ENCODE results near the gene ZNF699.
A peak's percentile ranks its signal among the peaks of the same experiment; 100 is the strongest.
"Not testable (repeated sequence)": the region's sequence is repeated elsewhere in the genome, so short reads cannot be mapped to it uniquely, and the experiment has no call there.

The ZNF699 gene

DNA sequence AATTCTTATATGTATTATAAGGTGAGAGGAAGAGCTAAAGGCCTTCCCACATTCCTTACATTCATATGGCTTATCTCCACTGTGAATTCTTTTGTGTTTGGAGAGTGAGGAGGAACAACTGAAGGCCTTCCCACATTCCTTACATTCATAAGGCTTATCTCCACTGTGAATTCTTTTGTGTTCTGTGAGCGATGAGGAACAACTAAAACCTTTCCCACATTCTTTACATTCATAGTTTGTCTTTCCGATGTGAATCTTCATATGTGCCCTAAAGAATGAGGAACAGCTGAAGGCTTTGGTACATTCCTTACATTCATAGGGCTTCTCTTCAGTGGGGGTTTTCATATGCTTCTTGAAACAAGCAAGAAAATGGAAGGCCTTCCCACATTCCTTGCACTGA is 13.3 kb downstream of the ZNF699 start:
- H3K9ac ChIP-seq (ENCODE audit: low read length in 5 of 5) = no peak overlapping the region
- H3K4me3 ChIP-seq (ENCODE audit: low read depth in 1 of 5, low read length in 5 of 5) = peak overlapping the region; percentile 21 to 65 (median 49)
- H3K4me1 ChIP-seq (ENCODE audit: control insufficient read depth in 5 of 5, insufficient read depth in 5 of 5, low read length in 5 of 5) = peaks cover 0 to 6% (median 0%) of the 10 kb centered on the region in 5 donors
- H3K27ac ChIP-seq (ENCODE audit: low read depth, low read length) = no peak overlapping the region
- H3K27me3 ChIP-seq (ENCODE audit: control insufficient read depth in 5 of 5, insufficient read depth in 4 of 5, low read length in 5 of 5) = no peaks in the 10 kb centered on the region
- peaks cover 68 to 94% (median 87%) of the 10 kb centered on the region in 5 donors for H3K9me3 ChIP-seq (ENCODE audit: control insufficient read depth in 5 of 5, low read length in 5 of 5)
- H3K36me3 ChIP-seq (ENCODE audit: control insufficient read depth in 5 of 5, insufficient read depth in 5 of 5, low read length in 5 of 5) = peaks cover 50 to 74% (median 63%) of the 10 kb centered on the region in 5 donors

DNA sequence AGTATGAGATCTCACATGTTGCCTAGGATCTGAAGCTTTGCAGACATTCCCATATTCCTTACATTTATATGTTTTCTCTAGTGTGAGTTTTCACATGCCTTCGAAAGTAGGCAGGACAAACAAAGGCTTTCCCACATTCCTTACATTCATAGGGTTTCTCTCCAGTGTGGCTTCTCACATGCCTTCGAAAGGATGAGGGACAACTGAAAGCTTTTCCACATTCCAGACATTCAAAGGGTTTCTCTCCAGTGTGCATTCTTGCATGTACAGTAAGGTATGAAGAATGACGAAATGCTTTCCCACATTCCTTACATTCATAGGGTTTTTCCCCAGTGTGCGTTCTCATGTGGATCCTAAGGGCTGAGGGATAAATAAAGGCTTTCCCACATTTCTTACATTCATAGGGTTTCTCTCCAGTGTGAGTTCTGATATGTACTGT is 14.2 kb downstream of the ZNF699 start:
- peak overlapping the region; percentile 24 to 65 (median 49) for H3K4me3 ChIP-seq (ENCODE audit: low read depth in 1 of 5, low read length in 5 of 5)
- no peak overlapping the region for H3K9ac ChIP-seq (ENCODE audit: low read length in 5 of 5)
- H3K36me3 ChIP-seq (ENCODE audit: control insufficient read depth in 5 of 5, insufficient read depth in 5 of 5, low read length in 5 of 5) = peaks cover 43 to 65% (median 54%) of the 10 kb centered on the region in 5 donors
- peaks cover 0 to 6% (median 0%) of the 10 kb centered on the region in 5 donors for H3K4me1 ChIP-seq (ENCODE audit: control insufficient read depth in 5 of 5, insufficient read depth in 5 of 5, low read length in 5 of 5)
- peaks cover 66 to 89% (median 81%) of the 10 kb centered on the region in 5 donors for H3K9me3 ChIP-seq (ENCODE audit: control insufficient read depth in 5 of 5, low read length in 5 of 5)
- H3K27ac ChIP-seq (ENCODE audit: low read depth, low read length) = no peak overlapping the region
- no peaks in the 10 kb centered on the region for H3K27me3 ChIP-seq (ENCODE audit: control insufficient read depth in 5 of 5, insufficient read depth in 4 of 5, low read length in 5 of 5)

DNA sequence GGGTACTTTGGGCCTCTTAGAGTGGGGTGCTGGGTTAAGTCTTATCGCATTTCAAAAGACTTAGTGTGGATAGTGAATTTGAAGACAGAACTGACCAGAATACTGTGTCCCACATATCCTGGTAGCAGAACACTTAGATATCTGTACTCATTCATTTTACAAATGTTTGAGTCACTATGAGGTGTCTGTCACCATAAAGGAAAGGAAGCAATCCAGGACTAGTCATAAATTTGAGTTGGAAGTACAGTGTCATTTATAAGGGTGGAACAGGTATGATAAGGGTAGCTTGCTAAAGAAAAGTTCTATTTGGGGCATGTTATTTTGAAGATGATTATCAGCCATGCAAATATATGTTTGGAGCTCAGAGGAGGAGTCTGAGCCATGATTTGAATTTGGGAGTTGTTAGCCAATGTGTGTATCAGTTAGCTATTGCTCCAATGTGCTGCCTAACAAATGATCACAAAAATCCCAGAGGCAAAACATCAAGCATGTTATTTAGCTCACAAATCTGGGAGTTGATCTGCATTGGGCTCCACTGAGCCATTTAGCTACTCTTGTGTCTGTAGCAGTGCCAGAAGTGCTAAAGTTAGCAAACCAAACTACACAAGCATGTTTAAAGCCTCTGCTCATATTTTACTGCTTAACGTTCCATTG is 20.3 kb downstream of the ZNF699 start:
- Histone ChIP-seq H3K4me3 (ENCODE audit: low read depth in 1 of 5, low read length in 5 of 5) (peak overlapping the region in 3 of 5 donors; percentile 4 to 57 (median 34)), H3K27me3 (ENCODE audit: control insufficient read depth in 5 of 5, insufficient read depth in 4 of 5, low read length in 5 of 5) (no peaks in the 10 kb centered on the region), H3K4me1 (ENCODE audit: control insufficient read depth in 5 of 5, insufficient read depth in 5 of 5, low read length in 5 of 5) (no peaks in the 10 kb centered on the region), H3K36me3 (ENCODE audit: control insufficient read depth in 5 of 5, insufficient read depth in 5 of 5, low read length in 5 of 5) (peaks cover 7 to 22% (median 14%) of the 10 kb centered on the region in 5 donors), H3K9me3 (ENCODE audit: control insufficient read depth in 5 of 5, low read length in 5 of 5) (peaks cover 34 to 62% (median 60%) of the 10 kb centered on the region in 5 donors), H3K27ac (ENCODE audit: low read depth, low read length) (no peak overlapping the region), H3K9ac (ENCODE audit: low read length in 5 of 5) (no peak overlapping the region)

DNA sequence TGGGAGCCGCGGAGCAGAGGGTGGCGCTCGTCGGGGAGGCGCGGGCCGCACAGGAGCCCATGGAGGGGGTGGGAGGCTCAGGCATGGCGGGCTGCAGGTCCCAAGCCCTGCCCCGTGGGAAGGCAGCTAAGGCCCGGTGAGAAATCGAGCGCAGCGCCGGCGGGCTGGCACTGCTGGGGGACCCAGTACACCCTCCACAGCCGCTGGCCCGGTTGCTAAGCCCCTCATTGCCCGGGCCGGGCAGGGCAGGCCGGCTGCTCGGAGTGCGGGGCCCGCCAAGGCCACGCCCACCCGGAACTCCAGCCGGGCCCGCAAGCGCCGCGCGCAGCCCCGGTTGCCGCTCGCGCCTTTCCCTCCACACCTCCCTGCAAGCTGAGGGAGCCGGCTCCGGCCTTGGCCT is 26.2 kb downstream of the ZNF699 start:
- not testable (repeated sequence) for H3K9ac ChIP-seq (ENCODE audit: low read length in 5 of 5); H3K27ac ChIP-seq (ENCODE audit: low read depth, low read length); H3K36me3 ChIP-seq (ENCODE audit: control insufficient read depth in 5 of 5, insufficient read depth in 5 of 5, low read length in 5 of 5); H3K4me1 ChIP-seq (ENCODE audit: control insufficient read depth in 5 of 5, insufficient read depth in 5 of 5, low read length in 5 of 5); H3K27me3 ChIP-seq (ENCODE audit: control insufficient read depth in 5 of 5, insufficient read depth in 4 of 5, low read length in 5 of 5)
- H3K4me3 ChIP-seq (ENCODE audit: low read depth in 1 of 5, low read length in 5 of 5) = peak overlapping the region in 2 of 5 donors; percentile 22 to 42
- H3K9me3 ChIP-seq (ENCODE audit: control insufficient read depth in 5 of 5, low read length in 5 of 5) = peaks cover 19 to 59% (median 46%) of the 10 kb centered on the region in 5 donors

DNA sequence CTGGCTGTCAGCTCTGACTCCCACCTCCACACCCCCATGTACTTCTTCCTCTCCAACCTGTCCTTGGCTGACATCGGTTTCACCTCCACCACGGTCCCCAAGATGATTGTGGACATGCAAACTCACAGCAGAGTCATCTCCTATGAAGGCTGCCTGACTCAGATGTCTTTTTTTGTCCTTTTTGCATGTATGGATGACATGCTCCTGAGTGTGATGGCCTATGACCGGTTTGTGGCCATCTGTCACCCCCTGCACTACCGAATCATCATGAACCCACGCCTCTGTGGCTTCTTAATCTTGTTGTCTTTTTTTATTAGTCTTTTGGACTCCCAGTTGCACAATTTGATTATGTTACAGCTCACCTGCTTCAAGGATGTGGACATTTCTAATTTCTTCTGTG is 58.4 kb downstream of the ZNF699 start:
- Histone ChIP-seq H3K9me3 (ENCODE audit: control insufficient read depth in 5 of 5, low read length in 5 of 5) (peaks cover 0 to 5% (median 4%) of the 10 kb centered on the region in 5 donors), H3K4me1 (ENCODE audit: control insufficient read depth in 5 of 5, insufficient read depth in 5 of 5, low read length in 5 of 5) (no peaks in the 10 kb centered on the region), H3K9ac (ENCODE audit: low read length in 5 of 5) (no peak overlapping the region), H3K36me3 (ENCODE audit: control insufficient read depth in 5 of 5, insufficient read depth in 5 of 5, low read length in 5 of 5) (no peaks in the 10 kb centered on the region), H3K4me3 (ENCODE audit: low read depth in 1 of 5, low read length in 5 of 5) (no peak overlapping the region), H3K27me3 (ENCODE audit: control insufficient read depth in 5 of 5, insufficient read depth in 4 of 5, low read length in 5 of 5) (peaks cover 0 to 6% (median 0%) of the 10 kb centered on the region in 5 donors), H3K27ac (ENCODE audit: low read depth, low read length) (no peak overlapping the region)

DNA sequence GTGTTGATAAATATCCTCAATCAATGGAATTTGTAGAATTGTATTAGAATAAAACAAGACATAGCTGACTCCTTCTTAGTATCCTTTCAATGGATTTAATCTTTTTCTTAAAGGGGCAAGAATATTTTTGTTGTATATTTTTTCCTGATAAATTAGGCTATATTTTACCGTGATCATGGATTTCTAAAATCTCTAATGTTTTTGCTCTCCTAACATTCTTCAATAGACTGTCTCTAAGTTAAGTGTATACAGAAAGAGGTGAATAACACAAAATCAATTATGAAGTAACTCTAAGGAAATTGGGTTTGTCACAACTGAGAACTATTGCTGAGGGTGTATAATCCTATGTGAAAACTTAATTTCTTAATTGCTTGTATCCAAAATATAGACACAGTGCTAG is 59.0 kb downstream of the ZNF699 start, which contains the start of gene OR7E24:
Gene OR7E24, plus strand, starts transcription at position 301 of the 400 bp plus-strand sequence. CDS start 114 bp downstream, outside the sequence.
- H3K27ac ChIP-seq (ENCODE audit: low read depth, low read length) = no peak within 1 kb of the TSS
- peaks cover 0 to 5% (median 0%) of the 10 kb centered on the region in 5 donors for H3K9me3 ChIP-seq (ENCODE audit: control insufficient read depth in 5 of 5, low read length in 5 of 5)
- H3K4me3 ChIP-seq (ENCODE audit: low read depth in 1 of 5, low read length in 5 of 5) = no peak within 1 kb of the TSS
- H3K36me3 ChIP-seq (ENCODE audit: control insufficient read depth in 5 of 5, insufficient read depth in 5 of 5, low read length in 5 of 5) = no peaks in the 10 kb centered on the region
- no peaks in the 10 kb centered on the region for H3K4me1 ChIP-seq (ENCODE audit: control insufficient read depth in 5 of 5, insufficient read depth in 5 of 5, low read length in 5 of 5)
- H3K9ac ChIP-seq (ENCODE audit: low read length in 5 of 5) = no peak within 1 kb of the TSS
- peaks cover 0 to 6% (median 0%) of the 10 kb centered on the region in 5 donors for H3K27me3 ChIP-seq (ENCODE audit: control insufficient read depth in 5 of 5, insufficient read depth in 4 of 5, low read length in 5 of 5)

Measured in subcutaneous abdominal adipose tissue (tissue), 5 donors.